H9 (cell line): ENCODE results near the gene TEX35. TPM values are rescaled to one million over a fixed set of nuclear protein-coding genes. Genes with fewer than 3 reads are reported as not detected.

Source experiments
- DNase-seq: peaks from one replicate; pipeline ENCODE4 v3.0.0-alpha.2; 2017
- H2AFZ ChIP-seq: one replicate; pipeline ENCODE4 v1.6.1; 2013; ENCODE audit warnings: mild to moderate bottlenecking, low read length, control low read depth, moderate library complexity
- H2AK5ac ChIP-seq: 2 replicates; pipeline ENCODE4 v1.6.1; 2013; ENCODE audit warnings: low read length, control low read depth, mixed read lengths; ENCODE audit not compliant: insufficient read length
- H2BK120ac ChIP-seq: one replicate; pipeline ENCODE4 v1.6.1; 2013; ENCODE audit warnings: low read depth, mild to moderate bottlenecking, low read length, control low read depth, inconsistent platforms; ENCODE audit not compliant: poor library complexity, severe bottlenecking
- H2BK12ac ChIP-seq: 2 replicates; pipeline ENCODE4 v1.6.1; 2013; ENCODE audit warnings: low read length, control low read depth, mixed read lengths, low read depth; ENCODE audit not compliant: insufficient read length
- H2BK15ac ChIP-seq: 2 replicates; pipeline ENCODE4 v1.6.1; 2013; ENCODE audit warnings: low read depth, low read length, control low read depth
- H2BK20ac ChIP-seq: one replicate; pipeline ENCODE4 v1.6.1; 2013; ENCODE audit warnings: low read depth, mild to moderate bottlenecking, low read length, control low read depth, inconsistent platforms; ENCODE audit not compliant: poor library complexity, severe bottlenecking
- H2BK5ac ChIP-seq: 2 replicates; pipeline ENCODE4 v1.6.1; 2013; ENCODE audit warnings: low read length, control low read depth, mixed read lengths; ENCODE audit not compliant: insufficient read length
- H3K14ac ChIP-seq: 2 replicates; pipeline ENCODE4 v1.6.1; 2013; ENCODE audit warnings: low read length, control low read depth; ENCODE audit not compliant: insufficient read depth
- H3K18ac ChIP-seq: 2 replicates; pipeline ENCODE4 v1.6.1; 2013; ENCODE audit warnings: low read depth, mild to moderate bottlenecking, mixed read lengths, low read length, control low read depth; ENCODE audit not compliant: insufficient read length
- H3K23ac ChIP-seq: 2 replicates; pipeline ENCODE4 v1.6.1; 2013; ENCODE audit warnings: low read length, control low read depth, mixed read lengths, low read depth; ENCODE audit not compliant: insufficient read length
- H3K23me2 ChIP-seq: 2 replicates; pipeline ENCODE4 v1.6.1; 2013; ENCODE audit warnings: low read depth, mild to moderate bottlenecking, mixed read lengths, low read length, control low read depth; ENCODE audit not compliant: insufficient read length, poor library complexity, severe bottlenecking
- H3K27ac ChIP-seq: 2 replicates; pipeline ENCODE4 v1.5.1; 2013; ENCODE audit warnings: low read length, control low read depth, mixed read lengths, low read depth; ENCODE audit not compliant: insufficient read length
- H3K27me3 ChIP-seq: 2 replicates; pipeline ENCODE4 v1.6.1; 2013; ENCODE audit warnings: low read length, control low read depth, inconsistent platforms; ENCODE audit not compliant: insufficient read depth
- H3K4ac ChIP-seq: 2 replicates; pipeline ENCODE4 v1.6.1; 2013; ENCODE audit warnings: low read depth, mild to moderate bottlenecking, control low read depth, inconsistent platforms, low read length, moderate library complexity
- H3K4me1 ChIP-seq: 2 replicates; pipeline ENCODE4 v1.6.1; 2013; ENCODE audit warnings: low read length, control low read depth, inconsistent platforms; ENCODE audit not compliant: insufficient read depth
- H3K4me2 ChIP-seq: 2 replicates; pipeline ENCODE4 v1.6.1; 2013; ENCODE audit warnings: low read length, control low read depth, mixed read lengths; ENCODE audit not compliant: insufficient read length, insufficient read depth
- H3K56ac ChIP-seq: 2 replicates; pipeline ENCODE4 v1.6.1; 2013; ENCODE audit warnings: low read depth, mild to moderate bottlenecking, mixed read lengths, low read length, control low read depth; ENCODE audit not compliant: insufficient read length
- H3K79me1 ChIP-seq: 2 replicates; pipeline ENCODE4 v1.6.1; 2013; ENCODE audit warnings: low read depth, mild to moderate bottlenecking, moderate library complexity, low read length, control low read depth, inconsistent platforms; ENCODE audit not compliant: insufficient read depth, poor library complexity, severe bottlenecking
- H3K79me2 ChIP-seq: 2 replicates; pipeline ENCODE4 v1.6.1; 2013; ENCODE audit warnings: low read length, control low read depth, inconsistent platforms; ENCODE audit not compliant: insufficient read depth
- H3K9ac ChIP-seq: 2 replicates; pipeline ENCODE4 v1.6.1; 2013; ENCODE audit warnings: low read length, control low read depth, mixed read lengths; ENCODE audit not compliant: insufficient read length; ENCODE audit errors: extremely low read depth
- H3K9me3 ChIP-seq: one replicate; pipeline ENCODE4 v1.6.1; 2013; ENCODE audit warnings: low read depth, low read length, inconsistent platforms; ENCODE audit not compliant: control insufficient read depth
- H3T11ph ChIP-seq: one replicate; pipeline ENCODE4 v1.6.1; 2013; ENCODE audit warnings: mild to moderate bottlenecking, low read length, control low read depth, inconsistent platforms
- H4K20me1 ChIP-seq: one replicate; pipeline ENCODE4 v1.6.1; 2013; ENCODE audit not compliant: control insufficient read depth, insufficient read length, insufficient read depth
- H4K5ac ChIP-seq: 2 replicates; pipeline ENCODE4 v1.6.1; 2013; ENCODE audit warnings: low read depth, mild to moderate bottlenecking, mixed read lengths, low read length, control low read depth; ENCODE audit not compliant: insufficient read length
- H4K8ac ChIP-seq: replicated peaks from 2 replicates; pipeline ENCODE4 v1.6.1; 2013; ENCODE audit warnings: low read length, control low read depth, mixed read lengths, low read depth; ENCODE audit not compliant: insufficient read length
- H4K91ac ChIP-seq: 2 replicates; pipeline ENCODE4 v1.6.1; 2013; ENCODE audit warnings: low read depth, mild to moderate bottlenecking, moderate library complexity, mixed read lengths, low read length, control low read depth; ENCODE audit not compliant: insufficient read length
- H3K27ac Mint-ChIP-seq, 3 experiments: 2 replicates in 2 of 3; 3 replicates in 1 of 3; pipeline ENCODE4 v1.8.0; 2020 to 2021; ENCODE audit warnings: mixed read lengths in 3 of 3, mild to moderate bottlenecking in 1 of 3, moderate library complexity in 1 of 3
- H3K27me3 Mint-ChIP-seq: 2 replicates; pipeline ENCODE4 v1.8.0; 2021; ENCODE audit warnings: low read depth, mild to moderate bottlenecking, moderate library complexity, mixed read lengths
- H3K36me3 Mint-ChIP-seq, 3 experiments: 2 replicates in 2 of 3; 3 replicates in 1 of 3; pipeline ENCODE4 v1.8.0; 2020 to 2021; ENCODE audit warnings: low read depth in 3 of 3, mixed read lengths in 3 of 3; ENCODE audit not compliant: insufficient read depth in 1 of 3
- H3K4me1 Mint-ChIP-seq, 2 experiments: 2 replicates each; pipeline ENCODE4 v1.8.0; 2020; ENCODE audit warnings: mixed read lengths in 2 of 2
- H3K4me3 Mint-ChIP-seq, 2 experiments: 2 replicates in 1 of 2; 3 replicates in 1 of 2; pipeline ENCODE4 v1.8.0; 2020 to 2021; ENCODE audit warnings: mild to moderate bottlenecking in 2 of 2, mixed read lengths in 2 of 2, moderate library complexity in 1 of 2
- H3K9me3 Mint-ChIP-seq, 2 experiments: 2 replicates in 1 of 2; 3 replicates in 1 of 2; pipeline ENCODE4 v1.8.0; 2020; ENCODE audit warnings: mild to moderate bottlenecking in 2 of 2, mixed read lengths in 2 of 2, moderate library complexity in 1 of 2
- whole genome bisulfite sequencing: extraction: QIAGEN DNeasy Blood & Tissue Kit; methylation state at CpG from one replicate; pipeline ENCODE4 v1.1.7; 2013; ENCODE audit warnings: missing lambda C conversion rate, low lambda C conversion rate, mixed read lengths; ENCODE audit not compliant: insufficient read length; ENCODE audit errors: extremely low coverage; 5-methylcytosine and 5-hydroxymethylcytosine counted together
- total RNA-seq: library from RNA; stranded (reverse); gene quantifications from 2 replicates; pipeline ENCODE4 v1.2.1, GENCODE V29; 2021
- TF ChIP-seq, protein P1 (sequence below): fragments of 200-600 bp; sonication (generic); conservative IDR thresholded peaks from 3 replicates; pipeline ENCODE4 v1.8.0; 2021; ENCODE audit warnings: antibody characterized with exemption, mild to moderate bottlenecking

TEX35 gene
- total RNA-seq, 1 experiment from 2014 or later = not detected

- Histone ChIP-seq H3K27ac (no peak overlapping the region), H2BK5ac (no peak overlapping the region), H3K23me2 (peaks cover 10% of the 10 kb centered on the region), H3K4me2 (no peak overlapping the region), H3T11ph (no peak overlapping the region), H3K79me1 (no peaks in the 10 kb centered on the region), H2BK12ac (no peak overlapping the region), H3K4ac (no peak overlapping the region), H3K23ac (no peak overlapping the region), H3K18ac (no peak overlapping the region), H3K79me2 (no peaks in the 10 kb centered on the region), H2BK20ac (no peak overlapping the region), H4K20me1 (no peaks in the 10 kb centered on the region), H4K5ac (no peak overlapping the region), H3K9me3 (no peaks in the 10 kb centered on the region), H3K56ac (no peak overlapping the region), H4K91ac (no peak overlapping the region), H4K8ac (no peak overlapping the region), H2AFZ (no peak overlapping the region), H3K9ac (no peak overlapping the region), H2BK15ac (no peak overlapping the region), H3K4me1 (no peaks in the 10 kb centered on the region; the same call in 1 of the 2 replicates), H2BK120ac (no peak overlapping the region), H3K14ac (no peak overlapping the region), H3K27me3 (no peaks in the 10 kb centered on the region), H2AK5ac (no peak overlapping the region)
- no peaks in the 10 kb centered on the region for H3K9me3 Mint-ChIP-seq
- no peak overlapping the region for H3K27ac Mint-ChIP-seq
- no peak for DNase-seq
- peaks cover 11 to 16% of the 10 kb centered on the region in 2 experiments for H3K4me1 Mint-ChIP-seq
- WGBS = 100% methylated on average over 1 of the region's 9 CpGs
- H3K27me3 Mint-ChIP-seq = no peaks in the 10 kb centered on the region
- H3K36me3 Mint-ChIP-seq = peaks cover 0 to 17% (median 10%) of the 10 kb centered on the region in 3 experiments; a peak in 5 of 7 replicates
- H3K4me3 Mint-ChIP-seq = no peak overlapping the region
- TF ChIP-seq, protein P1, sequence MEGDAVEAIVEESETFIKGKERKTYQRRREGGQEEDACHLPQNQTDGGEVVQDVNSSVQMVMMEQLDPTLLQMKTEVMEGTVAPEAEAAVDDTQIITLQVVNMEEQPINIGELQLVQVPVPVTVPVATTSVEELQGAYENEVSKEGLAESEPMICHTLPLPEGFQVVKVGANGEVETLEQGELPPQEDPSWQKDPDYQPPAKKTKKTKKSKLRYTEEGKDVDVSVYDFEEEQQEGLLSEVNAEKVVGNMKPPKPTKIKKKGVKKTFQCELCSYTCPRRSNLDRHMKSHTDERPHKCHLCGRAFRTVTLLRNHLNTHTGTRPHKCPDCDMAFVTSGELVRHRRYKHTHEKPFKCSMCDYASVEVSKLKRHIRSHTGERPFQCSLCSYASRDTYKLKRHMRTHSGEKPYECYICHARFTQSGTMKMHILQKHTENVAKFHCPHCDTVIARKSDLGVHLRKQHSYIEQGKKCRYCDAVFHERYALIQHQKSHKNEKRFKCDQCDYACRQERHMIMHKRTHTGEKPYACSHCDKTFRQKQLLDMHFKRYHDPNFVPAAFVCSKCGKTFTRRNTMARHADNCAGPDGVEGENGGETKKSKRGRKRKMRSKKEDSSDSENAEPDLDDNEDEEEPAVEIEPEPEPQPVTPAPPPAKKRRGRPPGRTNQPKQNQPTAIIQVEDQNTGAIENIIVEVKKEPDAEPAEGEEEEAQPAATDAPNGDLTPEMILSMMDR = no peak
Measured at GRCh38 chr1:178544531-178544930, 31.6 kb downstream of the TEX35 start.
